Keratinocyte (primary cell): ENCODE measurements around the gene RAB11B. TPM values are rescaled to one million over a fixed set of nuclear protein-coding genes. Genes with fewer than 3 reads are reported as not detected.

Experiments
- DNase-seq: peaks from one replicate; pipeline ENCODE4 v3.0.0-alpha.2; 2011; ENCODE audit warnings: low read depth, missing footprints, low spot score
- FAIRE-seq: peaks from 2 replicates; lab custom pipeline; 2011; peaks lifted over from hg19 to GRCh38; lab: Jason Lieb, UNC
- H2AFZ ChIP-seq: 2 replicates; pipeline ENCODE4 v1.6.0; 2012; ENCODE audit warnings: low read length, control low read depth, inconsistent platforms; ENCODE audit not compliant: control insufficient read depth
- H3K27ac ChIP-seq: 2 replicates; pipeline ENCODE4 v1.5.1; 2011; ENCODE audit warnings: low read length; ENCODE audit not compliant: control insufficient read depth, insufficient read depth
- H3K27me3 ChIP-seq: 3 replicates; pipeline ENCODE4 v1.6.0; 2011; ENCODE audit warnings: low read length; ENCODE audit not compliant: control insufficient read depth, insufficient read depth; ENCODE audit errors: extremely low read depth
- H3K36me3 ChIP-seq, 2 experiments: 2 replicates in 1 of 2; 3 replicates in 1 of 2; pipeline ENCODE4 v1.5.1; 2011; ENCODE audit warnings: low read length in 2 of 2, mild to moderate bottlenecking in 1 of 2; ENCODE audit not compliant: control insufficient read depth in 2 of 2, insufficient read depth in 2 of 2; ENCODE audit errors: extremely low read depth in 1 of 2
- H3K4me1 ChIP-seq: 3 replicates; pipeline ENCODE4 v1.5.1; 2011; ENCODE audit warnings: low read length; ENCODE audit not compliant: control insufficient read depth, insufficient read depth; ENCODE audit errors: extremely low read depth
- H3K4me2 ChIP-seq: 3 replicates; pipeline ENCODE4 v1.6.0; 2011; ENCODE audit warnings: low read depth, low read length; ENCODE audit not compliant: control insufficient read depth, insufficient read depth; ENCODE audit errors: extremely low read depth
- H3K4me3 ChIP-seq, 3 experiments: fragments of 200-600 bp in 1 of 3; sonication (generic) in 1 of 3; 2 replicates in 2 of 3; 3 replicates in 1 of 3; pipeline ENCODE4 v1.5.1; 2011 to 2016; ENCODE audit warnings: low read length in 3 of 3, mild to moderate bottlenecking in 3 of 3, control low read depth in 2 of 3, inconsistent platforms in 1 of 3, low read depth in 1 of 3, mixed read lengths in 1 of 3, mixed run types in 1 of 3, moderate library complexity in 1 of 3; ENCODE audit not compliant: control insufficient read depth in 2 of 3, insufficient read depth in 2 of 3; ENCODE audit errors: extremely low read depth in 1 of 3
- H3K79me2 ChIP-seq: 2 replicates; pipeline ENCODE4 v1.6.0; 2012; ENCODE audit warnings: low read length; ENCODE audit not compliant: control insufficient read depth, insufficient read depth
- H3K9ac ChIP-seq: 3 replicates; pipeline ENCODE4 v1.6.0; 2011; ENCODE audit warnings: low read length; ENCODE audit not compliant: control insufficient read depth, insufficient read depth; ENCODE audit errors: extremely low read depth
- H3K9me1 ChIP-seq: 3 replicates; pipeline ENCODE4 v1.6.0; 2011; ENCODE audit warnings: low read length; ENCODE audit not compliant: control insufficient read depth, insufficient read depth; ENCODE audit errors: extremely low read depth
- H3K9me3 ChIP-seq: 2 replicates; pipeline ENCODE4 v1.5.1; 2012; ENCODE audit warnings: low read depth, low read length; ENCODE audit not compliant: control insufficient read depth
- H4K20me1 ChIP-seq: 3 replicates; pipeline ENCODE4 v1.6.0; 2011; ENCODE audit warnings: low read length; ENCODE audit not compliant: control insufficient read depth, insufficient read depth; ENCODE audit errors: extremely low read depth
- CTCF ChIP-seq, 3 experiments: IDR thresholded peaks in 1 of 3; conservative IDR thresholded peaks in 1 of 3; optimal IDR thresholded peaks in 1 of 3; 2 replicates in 2 of 3; 3 replicates in 1 of 3; pipeline versions ENCODE3 to v1.5.1; 2011; ENCODE audit warnings: low read length in 3 of 3, mild to moderate bottlenecking in 3 of 3, moderate library complexity in 2 of 3, control low read depth in 1 of 3, inconsistent platforms in 1 of 3; ENCODE audit not compliant: insufficient read depth in 2 of 3; ENCODE audit errors: extremely low read depth in 1 of 3
- EZH2 ChIP-seq: IDR thresholded peaks from one replicate; pipeline ENCODE4 v1.6.1; 2012; ENCODE audit warnings: inconsistent platforms, mild to moderate bottlenecking, low read length, moderate library complexity
- dilution Hi-C: fragments of 300-500 bp; cut with MboI; formaldehyde crosslinking; loops from one replicate; pipeline ENCODE4 v1.7.0; 2020; ENCODE audit warnings: low sequenced_read_pairs; ENCODE audit not compliant: extremely low pct_ligation_motif_present
- polyA plus RNA-seq, 5 experiments: library from polyadenylated mRNA; depleted of rRNA in 3 of 5; stranded (reverse) in 3 of 5; stranded (forward) in 1 of 5; unstranded in 1 of 5; fragments of >200 nt; gene quantifications; 1 replicate in 1 of 5; 2 replicates in 3 of 5; 3 replicates in 1 of 5; pipeline versions ENCODE4 v1.2.1 to v1.2.3, GENCODE V29; 2011 to 2012; ENCODE audit warnings: missing spikeins in 2 of 5, low read depth in 1 of 5, low replicate concordance in 1 of 5

RAB11B gene
- polyA plus RNA-seq, 1 donor (not counting 4 experiments of a cell fraction or from before 2014, with no cell fraction given), result 14.3 TPM

GRCh38 chr19:8397746-8398310 is 7.7 kb downstream of the RAB11B start:
- Histone ChIP-seq H3K9ac (no peak overlapping the region), H3K9me3 (no peaks in the 10 kb centered on the region), H3K4me1 (peaks cover 36% of the 10 kb centered on the region), H3K4me2 (peak overlapping the region; percentile 79), H2AFZ (no peak overlapping the region), H3K4me3 (no peak overlapping the region), H3K9me1 (peaks cover 4% of the 10 kb centered on the region), H4K20me1 (peaks cover 5% of the 10 kb centered on the region), H3K27me3 (no peaks in the 10 kb centered on the region), H3K36me3 (peaks cover 0 to 9% of the 10 kb centered on the region in 2 experiments), H3K27ac (peak overlapping the region; percentile 10), H3K79me2 (peaks cover 46% of the 10 kb centered on the region)
- FAIRE-seq (no peak), DNase-seq (no peak)
- dilution Hi-C loops, result no loop called here
- TF ChIP-seq EZH2 (no peak), CTCF (optimal IDR thresholded peaks at IDR 0.05 in 1 of 3, IDR thresholded peaks at IDR 0.05 in 1 of 3, conservative IDR thresholded peaks at IDR 0.05 in 1 of 3; ENCODE audit: extremely low read depth in 1 of 3, insufficient read depth in 2 of 3, low read length in 3 of 3) (no peak)

GRCh38 chr19:8398311-8398771 is 8.2 kb downstream of the RAB11B start:
- no peaks in the 10 kb centered on the region for H3K9me3 ChIP-seq
- FAIRE-seq, result no peak
- peaks cover 41% of the 10 kb centered on the region for H3K79me2 ChIP-seq
- no peaks in the 10 kb centered on the region for H3K27me3 ChIP-seq
- H3K4me1 ChIP-seq, result peaks cover 36% of the 10 kb centered on the region
- no peak for DNase-seq
- H2AFZ ChIP-seq, result no peak overlapping the region
- H3K9ac ChIP-seq, result no peak overlapping the region
- dilution Hi-C loops, result no loop called here
- H3K9me1 ChIP-seq, result peaks cover 4% of the 10 kb centered on the region
- H4K20me1 ChIP-seq, result peaks cover 5% of the 10 kb centered on the region
- peaks cover 0 to 13% of the 10 kb centered on the region in 2 experiments for H3K36me3 ChIP-seq
- no peak overlapping the region for H3K4me3 ChIP-seq
- no peak overlapping the region for H3K27ac ChIP-seq
- H3K4me2 ChIP-seq, result no peak overlapping the region
- TF ChIP-seq EZH2 (no peak), CTCF (optimal IDR thresholded peaks at IDR 0.05 in 1 of 3, IDR thresholded peaks at IDR 0.05 in 1 of 3, conservative IDR thresholded peaks at IDR 0.05 in 1 of 3; ENCODE audit: extremely low read depth in 1 of 3, insufficient read depth in 2 of 3, low read length in 3 of 3) (no peak)
